ENCODE data around the gene PPP2R5C.
"Not testable (repeated sequence)": the region's sequence is repeated elsewhere in the genome, so short reads cannot be mapped to it uniquely, and the experiment has no call there.

PPP2R5C gene

GRCh38 chr14:101788016-101788635, 26.6 kb downstream of the PPP2R5C start:
- peaks cover 27 to 66% (median 49%) of the 10 kb centered on the region in 11 experiments for H3K36me3 ChIP-seq
- 0 out of 22 replicates have a peak, but pooled peaks cover 0 to 3% (median 0%) of the 10 kb centered on the region in 11 experiments for H4K20me1 ChIP-seq
- H3K4me2 ChIP-seq, result peak overlapping the region in 7 of 11 experiments; percentile 0 to 38 (median 21); a peak in 6 of 22 replicates
- H3K27me3 ChIP-seq, result no peaks in the 10 kb centered on the region
- peaks cover 46 to 84% (median 61%) of the 10 kb centered on the region in 10 experiments for H3K4me1 ChIP-seq
- TF ChIP-seq Cebpa-rat (IDR thresholded peaks at IDR 0.05), result no peak
- H3K4me3 ChIP-seq, result no peak overlapping the region
- H3K9ac ChIP-seq, result no peak overlapping the region
- H3K9me3 ChIP-seq (replicated peaks in 1 of 11), result peaks cover 9 to 41% (median 27%) of the 10 kb centered on the region in 11 experiments
- H3K27ac ChIP-seq, result peak overlapping the region in 5 of 11 experiments; percentile 24 to 79 (median 50); a peak in 5 of 22 replicates

GRCh38 chr14:101789222-101789621, 27.7 kb downstream of the PPP2R5C start:
- H3K27ac ChIP-seq, result peak overlapping the region; percentile 37 to 82 (median 66); a peak in 20 of 22 replicates
- 0 out of 22 replicates have a peak, but pooled peaks cover 0 to 3% (median 0%) of the 10 kb centered on the region in 11 experiments for H4K20me1 ChIP-seq
- TF ChIP-seq Cebpa-rat (IDR thresholded peaks at IDR 0.05), result no peak
- peaks cover 28 to 66% (median 52%) of the 10 kb centered on the region in 11 experiments for H3K36me3 ChIP-seq
- peak overlapping the region; percentile 25 to 92 (median 54) for H3K4me2 ChIP-seq
- H3K9me3 ChIP-seq (replicated peaks in 1 of 11), result peaks cover 17 to 41% (median 27%) of the 10 kb centered on the region in 11 experiments
- H3K4me3 ChIP-seq, result no peak overlapping the region
- peaks cover 39 to 74% (median 58%) of the 10 kb centered on the region in 10 experiments for H3K4me1 ChIP-seq
- H3K27me3 ChIP-seq, result no peaks in the 10 kb centered on the region
- peak overlapping the region in 7 of 11 experiments; percentile 9 to 50 (median 45); a peak in 7 of 22 replicates for H3K9ac ChIP-seq

GRCh38 chr14:101790232-101790631, 28.7 kb downstream of the PPP2R5C start:
- H3K36me3 ChIP-seq, result peaks cover 22 to 66% (median 47%) of the 10 kb centered on the region in 11 experiments
- peak overlapping the region; percentile 46 to 87 (median 71) for H3K4me2 ChIP-seq
- peak overlapping the region; percentile 23 to 67 (median 54); a peak in 18 of 22 replicates for H3K9ac ChIP-seq
- H3K4me3 ChIP-seq, result no peak overlapping the region
- H3K9me3 ChIP-seq (replicated peaks in 1 of 11), result peaks cover 14 to 36% (median 21%) of the 10 kb centered on the region in 11 experiments
- TF ChIP-seq Cebpa-rat (IDR thresholded peaks at IDR 0.05), result peak in 3 of 11 experiments; percentile 16 to 62 (median 55); a peak in 5 of 22 replicates
- H3K27me3 ChIP-seq, result no peaks in the 10 kb centered on the region
- 0 out of 22 replicates have a peak, but pooled peaks cover 0 to 3% (median 0%) of the 10 kb centered on the region in 11 experiments for H4K20me1 ChIP-seq
- peak overlapping the region; percentile 34 to 88 (median 77); a peak in 21 of 22 replicates for H3K27ac ChIP-seq
- H3K4me1 ChIP-seq, result peaks cover 39 to 66% (median 54%) of the 10 kb centered on the region in 10 experiments

GRCh38 chr14:101791919-101792572, 30.5 kb downstream of the PPP2R5C start:
- TF ChIP-seq Cebpa-rat (IDR thresholded peaks at IDR 0.05), result peak in 2 of 11 experiments; percentile 52 to 61; a peak in 3 of 22 replicates
- Histone ChIP-seq H3K36me3 (peaks cover 24 to 65% (median 45%) of the 10 kb centered on the region in 11 experiments), H3K4me1 (peaks cover 39 to 64% (median 52%) of the 10 kb centered on the region in 10 experiments), H3K4me3 (peak overlapping the region; percentile 9 to 38 (median 26); a peak in 13 of 20 replicates), H3K4me2 (peak overlapping the region; percentile 59 to 87 (median 78)), H3K27ac (peak overlapping the region; percentile 52 to 88 (median 77); a peak in 21 of 22 replicates), H3K9ac (peak overlapping the region; percentile 49 to 77 (median 68)), H4K20me1 (0 out of 22 replicates have a peak, but pooled peaks cover 0 to 3% (median 0%) of the 10 kb centered on the region in 11 experiments), H3K27me3 (no peaks in the 10 kb centered on the region), H3K9me3 (replicated peaks in 1 of 11) (peaks cover 14 to 25% (median 17%) of the 10 kb centered on the region in 11 experiments)

GRCh38 chr14:101796016-101796415, 34.5 kb downstream of the PPP2R5C start:
- peaks cover 14 to 31% (median 22%) of the 10 kb centered on the region in 10 experiments for H3K4me1 ChIP-seq
- no peaks in the 10 kb centered on the region for H3K27me3 ChIP-seq
- H4K20me1 ChIP-seq, result peaks cover 0 to 7% (median 0%) of the 10 kb centered on the region in 11 experiments; a peak in 4 of 22 replicates
- H3K27ac ChIP-seq, result peak overlapping the region in 4 of 11 experiments; percentile 5 to 57 (median 27); a peak in 5 of 22 replicates
- peaks cover 14 to 19% (median 17%) of the 10 kb centered on the region in 11 experiments for H3K9me3 ChIP-seq (replicated peaks in 1 of 11)
- H3K4me2 ChIP-seq, result no peak overlapping the region
- peak overlapping the region in 1 of 11 experiments; percentile 32; a peak in 1 of 22 replicates for H3K9ac ChIP-seq
- peaks cover 43 to 81% (median 73%) of the 10 kb centered on the region in 11 experiments for H3K36me3 ChIP-seq
- TF ChIP-seq Cebpa-rat (IDR thresholded peaks at IDR 0.05), result no peak
- no peak overlapping the region for H3K4me3 ChIP-seq

GRCh38 chr14:101796479-101796878, 35.0 kb downstream of the PPP2R5C start:
- TF ChIP-seq Cebpa-rat (IDR thresholded peaks at IDR 0.05), result no peak
- Histone ChIP-seq H3K4me2 (no peak overlapping the region), H3K36me3 (peaks cover 43 to 86% (median 78%) of the 10 kb centered on the region in 11 experiments)

GRCh38 chr14:101797856-101798255, 36.3 kb downstream of the PPP2R5C start:
- Histone ChIP-seq H3K9ac (no peak overlapping the region), H3K4me1 (peaks cover under 1 to 13% (median 4%) of the 10 kb centered on the region in 10 experiments; a peak in 17 of 20 replicates), H3K27me3 (no peaks in the 10 kb centered on the region), H3K9me3 (replicated peaks in 1 of 11) (peaks cover 14 to 24% (median 17%) of the 10 kb centered on the region in 11 experiments), H3K36me3 (peaks cover 53 to 98% (median 91%) of the 10 kb centered on the region in 11 experiments), H4K20me1 (peaks cover 0 to 7% (median 0%) of the 10 kb centered on the region in 11 experiments; a peak in 4 of 22 replicates), H3K4me2 (no peak overlapping the region), H3K27ac (peak overlapping the region in 2 of 11 experiments; percentile 23 to 32; a peak in 2 of 22 replicates), H3K4me3 (no peak overlapping the region)
- no peak for TF ChIP-seq Cebpa-rat (IDR thresholded peaks at IDR 0.05)

More at GRCh38 chr14:101796479-101796878, 35.0 kb downstream of the PPP2R5C start:
- peaks cover 0 to 7% (median 0%) of the 10 kb centered on the region in 11 experiments; a peak in 4 of 22 replicates for H4K20me1 ChIP-seq
- H3K9me3 ChIP-seq (replicated peaks in 1 of 11), result peaks cover 14 to 19% (median 17%) of the 10 kb centered on the region in 11 experiments
- peak overlapping the region in 6 of 11 experiments; percentile 5 to 57 (median 26); a peak in 5 of 22 replicates for H3K27ac ChIP-seq
- H3K4me1 ChIP-seq, result peaks cover 12 to 27% (median 17%) of the 10 kb centered on the region in 10 experiments
- H3K4me3 ChIP-seq, result no peak overlapping the region
- peak overlapping the region in 1 of 11 experiments; percentile 32; a peak in 2 of 22 replicates for H3K9ac ChIP-seq
- no peaks in the 10 kb centered on the region for H3K27me3 ChIP-seq

GRCh38 chr14:101804373-101804772, 42.9 kb downstream of the PPP2R5C start:
- not testable (repeated sequence) for H3K4me2 ChIP-seq, H3K27ac ChIP-seq, H3K4me3 ChIP-seq, H3K27me3 ChIP-seq, H3K9ac ChIP-seq, H4K20me1 ChIP-seq
- peaks cover 20 to 65% (median 58%) of the 10 kb centered on the region in 11 experiments; a peak in 21 of 22 replicates for H3K36me3 ChIP-seq
- H3K9me3 ChIP-seq (replicated peaks in 1 of 11), result peaks cover 0 to 14% (median 0%) of the 10 kb centered on the region in 11 experiments; a peak in 3 of 22 replicates
- H3K4me1 ChIP-seq, result peaks cover 14 to 30% (median 27%) of the 10 kb centered on the region in 10 experiments

GRCh38 chr14:101806252-101806651, 44.7 kb downstream of the PPP2R5C start:
- not testable (repeated sequence) for H3K9ac ChIP-seq, H3K27ac ChIP-seq, H3K4me2 ChIP-seq, H3K27me3 ChIP-seq, H4K20me1 ChIP-seq, H3K4me3 ChIP-seq
- Histone ChIP-seq H3K4me1 (peaks cover 18 to 36% (median 31%) of the 10 kb centered on the region in 10 experiments), H3K36me3 (peaks cover 13 to 49% (median 41%) of the 10 kb centered on the region in 11 experiments; a peak in 18 of 22 replicates), H3K9me3 (replicated peaks in 1 of 11) (peaks cover 0 to 14% (median 0%) of the 10 kb centered on the region in 11 experiments; a peak in 3 of 22 replicates)
